LNCaP clone FGC (cell line): ENCODE measurements around the gene ANKRD7.

Source experiments
- DNase-seq: peaks from one replicate; pipeline ENCODE4 v3.0.0-alpha.2; 2011; ENCODE audit warnings: low read depth
- H3K4me3 ChIP-seq: 2 replicates; pipeline ENCODE4 v1.5.1; 2011; ENCODE audit warnings: mild to moderate bottlenecking, low read depth, low read length, control low read depth
- CTCF ChIP-seq: IDR thresholded peaks from 2 replicates; pipeline ENCODE4 v1.5.1; 2012; ENCODE audit warnings: mild to moderate bottlenecking; ENCODE audit not compliant: control insufficient read depth, insufficient read depth; ENCODE audit errors: extremely low read depth

ANKRD7 gene

DNA sequence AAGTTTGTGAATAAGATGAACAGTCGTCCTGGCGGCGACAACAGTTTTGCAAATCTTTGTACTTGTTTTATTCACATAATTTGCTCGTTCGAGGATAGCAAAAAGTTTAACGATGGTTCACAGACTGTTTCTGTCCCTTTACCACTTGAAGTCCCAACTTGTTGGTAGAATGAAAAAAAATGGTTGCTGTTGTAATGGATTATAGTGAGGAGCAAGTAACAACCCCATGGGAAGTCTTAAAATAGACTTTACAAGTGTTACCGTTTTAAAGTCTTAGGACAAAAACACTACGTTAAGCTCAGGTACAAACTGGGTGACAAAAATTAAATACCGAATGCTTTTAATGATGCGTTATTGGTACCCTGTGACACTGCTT, 40.0 kb upstream of the ANKRD7 start:
- DNase-seq: no peak
- H3K4me3 ChIP-seq: peak overlapping the region; percentile 85
- TF ChIP-seq CTCF: no peak

GRCh38 chr7:118185163-118185860, 39.2 kb upstream of the ANKRD7 start:
- TF ChIP-seq CTCF: no peak
- peak overlapping the region; percentile 85 for H3K4me3 ChIP-seq
- DNase-seq: no peak

GRCh38 chr7:118186501-118186900, 38.0 kb upstream of the ANKRD7 start:
- no peak overlapping the region for H3K4me3 ChIP-seq
- TF ChIP-seq CTCF: no peak
- no peak for DNase-seq

- no peak for DNase-seq
- TF ChIP-seq CTCF: no peak
- no peak overlapping the region for H3K4me3 ChIP-seq
These were observed 29.9 kb upstream of the ANKRD7 start for GRCh38 chr7:118194571-118194970.

DNA sequence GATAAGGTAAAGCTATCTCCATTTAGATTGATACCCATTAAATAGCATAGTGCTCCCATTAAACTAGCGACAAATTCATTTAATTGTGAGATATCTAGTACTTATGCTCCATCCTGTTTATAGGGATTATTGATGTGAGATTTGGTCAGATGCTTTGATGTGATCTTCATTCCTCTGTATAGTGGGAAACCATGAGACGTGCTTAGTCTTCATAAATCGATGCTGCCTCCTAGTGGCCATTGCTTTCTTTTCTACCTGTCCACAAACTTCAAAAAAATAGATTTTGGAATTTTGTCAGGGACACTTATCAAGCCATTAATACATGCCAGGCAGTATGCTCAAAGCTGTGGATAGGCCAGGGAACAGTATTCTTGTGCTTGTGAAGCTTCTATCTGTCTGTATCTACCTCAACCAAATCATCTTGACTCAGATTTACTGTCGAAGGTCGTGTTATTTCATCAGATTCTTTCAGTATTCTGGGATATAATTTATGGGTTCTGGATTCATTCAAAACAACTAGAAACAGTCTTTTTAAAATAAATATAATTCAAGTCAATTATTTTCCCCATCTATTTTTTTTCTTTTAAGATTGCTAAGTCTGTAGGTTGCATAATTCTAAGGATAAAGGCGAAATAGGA, 28.5 kb upstream of the ANKRD7 start:
- DNase-seq: peak; percentile 74
- TF ChIP-seq CTCF: peak; percentile 79
- no peak overlapping the region for H3K4me3 ChIP-seq

- DNase-seq: no peak
- TF ChIP-seq CTCF: no peak
- no peak overlapping the region for H3K4me3 ChIP-seq
These were observed 22.4 kb upstream of the ANKRD7 start for GRCh38 chr7:118202061-118202460.
